Choroid plexus epithelial cell (primary cell): ENCODE data around the gene ABI3.
"Not testable (repeated sequence)": the region's sequence is repeated elsewhere in the genome, so short reads cannot be mapped to it uniquely, and the experiment has no call there.

ENCODE experiments used
- DNase-seq: peaks from one replicate; pipeline ENCODE4 v3.0.0-alpha.2; 2010; ENCODE audit warnings: low read depth
- H3K4me3 ChIP-seq: 2 replicates; pipeline ENCODE4 v1.5.1; 2011; ENCODE audit warnings: low read depth, mild to moderate bottlenecking, control low read depth, low read length, moderate library complexity
- TF ChIP-seq, protein P1 (sequence below): conservative IDR thresholded peaks from 2 replicates; pipeline ENCODE4 v1.5.1; 2011; ENCODE audit warnings: low read depth, mild to moderate bottlenecking, control low read depth, inconsistent platforms, low read length, moderate library complexity

Gene ABI3

DNA sequence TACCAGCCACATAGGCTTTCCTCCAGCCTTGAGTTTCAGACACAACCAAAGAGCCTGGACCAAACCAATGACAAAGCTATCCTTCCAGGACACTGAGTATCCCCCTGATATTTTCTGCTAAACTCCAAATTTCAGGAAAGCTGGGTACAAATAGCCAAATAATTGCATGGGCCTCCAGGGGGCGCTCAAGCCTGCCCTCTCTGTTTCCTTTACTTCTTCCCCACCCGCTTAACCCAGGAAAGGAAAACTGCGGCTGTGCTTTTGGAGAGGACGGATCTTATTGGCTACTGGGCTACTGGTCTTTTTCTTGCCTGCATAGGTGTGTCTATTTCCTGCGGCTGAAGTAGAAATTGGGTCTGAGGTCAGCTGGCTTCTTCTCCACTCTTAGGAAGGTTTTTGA, 30.2 kb upstream of the ABI3 start:
- H3K4me3 ChIP-seq, result no peak overlapping the region
- TF ChIP-seq, protein P1, sequence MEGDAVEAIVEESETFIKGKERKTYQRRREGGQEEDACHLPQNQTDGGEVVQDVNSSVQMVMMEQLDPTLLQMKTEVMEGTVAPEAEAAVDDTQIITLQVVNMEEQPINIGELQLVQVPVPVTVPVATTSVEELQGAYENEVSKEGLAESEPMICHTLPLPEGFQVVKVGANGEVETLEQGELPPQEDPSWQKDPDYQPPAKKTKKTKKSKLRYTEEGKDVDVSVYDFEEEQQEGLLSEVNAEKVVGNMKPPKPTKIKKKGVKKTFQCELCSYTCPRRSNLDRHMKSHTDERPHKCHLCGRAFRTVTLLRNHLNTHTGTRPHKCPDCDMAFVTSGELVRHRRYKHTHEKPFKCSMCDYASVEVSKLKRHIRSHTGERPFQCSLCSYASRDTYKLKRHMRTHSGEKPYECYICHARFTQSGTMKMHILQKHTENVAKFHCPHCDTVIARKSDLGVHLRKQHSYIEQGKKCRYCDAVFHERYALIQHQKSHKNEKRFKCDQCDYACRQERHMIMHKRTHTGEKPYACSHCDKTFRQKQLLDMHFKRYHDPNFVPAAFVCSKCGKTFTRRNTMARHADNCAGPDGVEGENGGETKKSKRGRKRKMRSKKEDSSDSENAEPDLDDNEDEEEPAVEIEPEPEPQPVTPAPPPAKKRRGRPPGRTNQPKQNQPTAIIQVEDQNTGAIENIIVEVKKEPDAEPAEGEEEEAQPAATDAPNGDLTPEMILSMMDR, result peak; percentile 91
- peak; percentile 70 for DNase-seq

DNA sequence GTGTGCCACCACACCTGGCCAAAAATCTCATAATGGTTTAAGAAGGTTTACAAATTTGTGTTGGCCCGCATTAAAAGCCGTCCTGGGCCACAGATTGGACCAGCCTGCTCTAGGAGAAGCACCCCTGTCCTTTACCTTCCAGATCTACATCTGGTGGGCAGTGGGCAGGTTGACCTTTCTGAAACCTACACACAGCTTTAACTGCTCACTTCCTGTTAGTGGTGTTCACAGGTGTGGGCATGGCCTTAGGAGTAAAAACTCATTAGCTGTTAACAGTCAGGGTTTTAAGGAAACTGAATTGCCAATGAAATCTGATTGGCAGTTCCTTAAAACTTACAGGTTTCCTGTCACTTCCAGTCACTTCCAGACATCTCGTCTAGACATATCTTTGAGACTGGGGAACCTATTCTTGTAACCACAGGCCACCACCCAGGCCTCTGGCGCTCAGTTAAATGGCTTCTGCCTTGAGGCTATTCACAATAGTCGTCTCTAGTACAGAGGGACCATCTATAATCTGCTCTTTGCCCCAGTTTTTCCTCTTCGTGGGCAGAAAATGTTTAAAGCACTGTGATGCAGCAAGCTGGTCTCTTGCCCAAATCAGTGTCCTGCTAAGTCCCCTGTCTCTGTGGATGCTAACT, 29.4 kb upstream of the ABI3 start:
- no peak overlapping the region for H3K4me3 ChIP-seq
- DNase-seq, result no peak
- TF ChIP-seq, protein P1, result no peak

DNA sequence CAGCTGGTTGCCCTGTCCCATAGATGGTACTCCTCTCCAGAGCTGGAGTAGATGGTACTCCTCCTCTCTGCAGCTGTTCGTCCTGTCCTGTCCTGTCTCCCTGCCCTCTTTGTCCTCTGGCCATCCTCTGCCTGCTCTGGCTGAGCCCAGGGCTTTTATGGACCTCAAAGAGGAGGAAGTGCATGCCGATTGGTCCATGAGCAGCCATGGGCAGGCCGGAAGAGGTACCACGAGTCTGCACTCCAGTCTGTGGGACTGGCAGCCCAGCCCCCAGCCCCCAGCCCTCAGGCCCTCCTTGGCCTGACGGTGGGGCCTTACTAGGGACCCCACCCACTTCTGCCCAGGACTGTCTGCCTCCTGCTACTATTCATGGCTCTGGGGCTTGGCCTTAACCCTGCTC, 27.2 kb upstream of the ABI3 start:
- no peak overlapping the region for H3K4me3 ChIP-seq
- no peak for DNase-seq
- TF ChIP-seq, protein P1, result no peak

DNA sequence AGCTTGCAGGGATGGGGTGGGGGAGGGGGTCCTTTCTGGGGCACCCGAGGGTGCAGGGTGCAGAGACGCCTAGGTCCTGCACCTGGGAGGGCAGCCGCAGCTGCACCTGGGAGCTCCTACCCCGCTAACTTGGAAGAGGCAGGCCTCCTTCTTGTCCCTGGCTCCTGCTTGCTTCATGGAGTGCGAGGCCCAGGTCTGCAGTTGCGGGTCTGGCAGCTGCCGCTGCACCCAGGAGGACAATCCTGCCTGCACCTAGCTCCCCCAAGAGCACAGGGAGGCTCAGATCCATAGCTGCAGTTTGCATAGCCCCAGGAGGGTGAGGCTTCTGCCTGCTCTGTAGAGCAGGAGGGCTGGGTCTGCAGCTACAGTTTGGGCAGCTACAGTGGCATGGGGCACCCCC, 26.7 kb upstream of the ABI3 start:
- DNase-seq, result no peak
- no peak overlapping the region for H3K4me3 ChIP-seq
- TF ChIP-seq, protein P1, result no peak

DNA sequence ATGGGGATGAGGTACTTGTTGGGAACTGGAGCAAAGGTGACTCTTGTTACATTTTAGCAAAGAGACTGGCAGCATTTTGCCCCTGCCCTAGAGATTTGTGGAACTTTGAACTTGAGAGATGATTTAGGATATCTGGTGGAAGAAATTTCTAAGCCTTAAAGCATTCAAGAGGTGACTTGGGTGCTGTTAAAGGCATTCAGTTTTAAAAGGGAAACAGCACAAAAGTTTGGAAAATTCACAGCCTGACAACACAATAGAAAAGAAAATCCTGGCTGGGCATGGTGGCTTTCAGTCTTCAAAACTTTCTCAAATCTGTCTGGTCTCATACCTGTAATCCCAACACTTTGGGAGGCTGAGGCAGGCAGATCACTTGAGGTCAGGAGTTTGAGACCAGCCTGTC, 26.0 kb upstream of the ABI3 start:
- not testable (repeated sequence) for DNase-seq, H3K4me3 ChIP-seq

DNA sequence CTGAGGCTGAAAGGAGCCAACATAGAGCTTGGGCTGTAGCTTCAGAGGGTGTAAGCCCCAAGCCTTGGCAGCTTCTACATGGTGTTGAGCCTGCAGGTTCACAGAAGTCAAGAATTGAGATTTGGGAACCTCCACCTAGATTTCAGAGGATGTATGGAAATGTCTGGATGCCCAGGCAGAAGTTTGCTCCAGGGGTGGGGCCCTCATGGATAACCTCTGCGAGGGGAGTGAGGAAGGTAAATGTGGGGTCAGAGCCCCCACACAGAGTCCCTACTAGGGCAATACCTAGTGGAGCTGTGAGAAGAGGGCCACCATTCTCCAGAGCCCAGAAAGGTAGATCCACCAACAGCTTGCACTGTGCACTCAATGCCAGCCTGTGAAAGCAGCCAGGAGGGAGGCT, 25.1 kb upstream of the ABI3 start:
- not testable (repeated sequence) for DNase-seq, H3K4me3 ChIP-seq

DNA sequence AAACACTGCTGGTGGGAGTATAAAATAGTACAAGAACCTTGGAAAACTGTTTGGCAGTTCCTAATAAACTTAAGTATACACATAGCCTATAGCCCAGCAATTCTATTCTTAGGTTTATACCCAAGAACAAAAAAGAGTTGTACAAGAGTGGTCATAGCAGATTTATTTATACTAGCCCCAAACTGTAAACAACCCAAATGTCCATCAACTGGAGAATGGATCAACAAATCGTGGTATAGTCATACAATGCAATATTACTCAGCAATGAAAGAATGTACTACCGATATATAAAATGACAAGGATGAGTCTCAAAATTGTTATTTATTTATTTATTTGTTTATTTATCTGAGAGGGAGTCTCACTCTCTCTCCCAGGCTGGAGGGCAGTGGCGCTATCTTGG, 23.2 kb upstream of the ABI3 start:
- no peak overlapping the region for H3K4me3 ChIP-seq
- no peak for DNase-seq
- TF ChIP-seq, protein P1, result no peak

DNA sequence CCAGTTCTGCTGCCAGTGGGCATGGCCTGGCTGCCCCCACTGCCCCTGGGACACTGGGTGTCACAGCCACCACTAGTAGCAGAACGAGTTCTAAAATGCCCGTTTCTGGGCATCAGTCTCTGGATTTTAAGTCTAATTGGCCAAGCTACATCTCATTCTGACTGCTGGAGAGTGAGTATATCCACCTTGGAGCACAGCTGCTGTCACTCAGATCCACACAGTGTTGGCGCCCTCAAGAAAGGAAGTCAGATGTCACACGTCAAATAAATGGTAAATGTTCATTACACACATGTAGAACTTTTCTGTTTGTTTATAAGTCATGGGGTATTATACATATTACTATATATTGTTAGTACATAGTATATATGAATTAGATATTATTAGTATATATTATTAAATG, 19.6 kb upstream of the ABI3 start:
- H3K4me3 ChIP-seq, result no peak overlapping the region
- no peak for DNase-seq
- TF ChIP-seq, protein P1, result no peak
